K562 (cell line): ENCODE data around the gene SRRM4. TPM values are rescaled to one million over a fixed set of nuclear protein-coding genes. Genes with fewer than 3 reads are reported as not detected.

Experiments
- ATAC-seq: fragments of 200-7000 bp; cut with Tn5 transposase; 3 replicates; pipeline ENCODE4 v1.9.1; 2020; ENCODE audit warnings: moderate library complexity
- BruUV-seq: library from RNA; stranded (reverse); fragments of 400-500 nt; replicated peaks from 2 replicates; lab custom pipeline; 2021; lab: Mats Ljungman, UMichigan
- CTCF ChIA-PET: fragments of 300-600 bp; formaldehyde crosslinking; extraction: SDS; loops from one replicate; lab custom pipeline; 2021; ENCODE audit warnings: low intra/inter-chr PET ratio; lab: Yijun Ruan, JAX
- POLR2A ChIA-PET: fragments of 300-600, 350-650 bp; sonication (Branson Sonifier 250); formaldehyde crosslinking; extraction: SDS; loops from one replicate; lab custom pipeline; 2021; ENCODE audit warnings: antibody characterized with exemption, inconsistent platforms; lab: Yijun Ruan, JAX
- DNase-seq, 4 experiments: peaks; one replicate each; pipeline versions ENCODE4 v3.0.0 to v3.0.0-alpha.2; 2011 to 2018; ENCODE audit warnings: low spot score in 3 of 4, mixed read lengths in 3 of 4; ENCODE audit errors: extremely low read depth in 1 of 4
- FAIRE-seq: peaks from 2 replicates; lab custom pipeline; 2011; peaks lifted over from hg19 to GRCh38; lab: Jason Lieb, UNC
- H2AFZ ChIP-seq: 2 replicates; pipeline ENCODE4 v1.6.0; 2011; ENCODE audit warnings: low read depth, low read length, control low read depth, inconsistent platforms
- H3K27ac ChIP-seq: fragments of 200-600 bp; 3 replicates; pipeline ENCODE4 v1.8.0; 2011; ENCODE audit warnings: low read depth, mild to moderate bottlenecking, control low read depth, inconsistent platforms, low read length, moderate library complexity, mixed read lengths; ENCODE audit errors: extremely low read depth
- H3K27me3 ChIP-seq, 2 experiments: fragments of 300-600 bp in 1 of 2; 2 replicates in 1 of 2; 3 replicates in 1 of 2; pipeline versions ENCODE4 v1.6.0 to v1.8.0; 2011; ENCODE audit warnings: inconsistent platforms in 2 of 2, low read length in 2 of 2, mild to moderate bottlenecking in 1 of 2, mixed read lengths in 1 of 2, moderate library complexity in 1 of 2; ENCODE audit not compliant: control insufficient read depth in 2 of 2, insufficient read depth in 2 of 2
- H3K36me3 ChIP-seq: fragments of 300-600 bp; 3 replicates; pipeline ENCODE4 v1.8.0; 2011; ENCODE audit warnings: mild to moderate bottlenecking, low read length, inconsistent platforms; ENCODE audit not compliant: control insufficient read depth, insufficient read depth
- H3K4me1 ChIP-seq, 2 experiments: fragments of 200-600 bp in 1 of 2; replicated peaks in 1 of 2; 2 replicates in 1 of 2; 3 replicates in 1 of 2; pipeline versions ENCODE4 v1.5.1 to v1.8.0; 2011; ENCODE audit warnings: inconsistent platforms in 2 of 2, low read length in 2 of 2, mild to moderate bottlenecking in 1 of 2, mixed read lengths in 1 of 2, moderate library complexity in 1 of 2; ENCODE audit not compliant: control insufficient read depth in 2 of 2, insufficient read depth in 2 of 2
- H3K4me2 ChIP-seq: 2 replicates; pipeline ENCODE4 v1.6.1; 2011; ENCODE audit warnings: low read length, control low read depth, inconsistent platforms, mixed read lengths; ENCODE audit not compliant: insufficient read depth
- H3K4me3 ChIP-seq: fragments of 200-600 bp; sonication (generic), shearing (Covaris generic); 2 replicates; pipeline ENCODE4 v1.5.1; 2016; ENCODE audit warnings: control low read depth, inconsistent platforms
- H3K79me2 ChIP-seq: fragments of 200-600 bp; 3 replicates; pipeline ENCODE4 v1.8.0; 2011; ENCODE audit warnings: low read length, inconsistent platforms; ENCODE audit not compliant: control insufficient read depth, insufficient read depth
- H3K9ac ChIP-seq, 2 experiments: 2 replicates each; pipeline versions ENCODE4 v1.6.0 to v1.6.1; 2011; ENCODE audit warnings: low read depth in 2 of 2, low read length in 2 of 2, control low read depth in 1 of 2, inconsistent platforms in 1 of 2, mild to moderate bottlenecking in 1 of 2, mixed read lengths in 1 of 2; ENCODE audit not compliant: insufficient read depth in 1 of 2
- H3K9me1 ChIP-seq: one replicate; pipeline ENCODE4 v1.6.0; 2011; ENCODE audit warnings: inconsistent platforms, mild to moderate bottlenecking, low read length, moderate library complexity; ENCODE audit not compliant: control insufficient read depth, insufficient read depth
- H3K9me3 ChIP-seq: replicated peaks from 2 replicates; pipeline ENCODE4 v1.5.1; 2011; ENCODE audit warnings: low read depth, low read length, inconsistent platforms; ENCODE audit not compliant: control insufficient read depth, insufficient read depth
- H4K20me1 ChIP-seq: replicated peaks from 2 replicates; pipeline ENCODE4 v1.6.1; 2011; ENCODE audit warnings: low read length, inconsistent platforms, mixed read lengths; ENCODE audit not compliant: control insufficient read depth, insufficient read depth
- BDP1 ChIP-seq: IDR thresholded peaks from 3 replicates; pipeline ENCODE4 v1.6.1; 2011; ENCODE audit not compliant: insufficient read length, insufficient read depth
- BHLHE40 ChIP-seq: IDR thresholded peaks from 2 replicates; pipeline ENCODE4 v1.6.1; 2011; ENCODE audit warnings: low read length, improper control_type of control experiment
- C11orf30 ChIP-seq: fragments of 450-650 bp; IDR thresholded peaks from 2 replicates; pipeline ENCODE4 v1.6.1; 2016; ENCODE audit warnings: low read depth, mild to moderate bottlenecking
- COPS2 ChIP-seq: fragments of 450-650 bp; conservative IDR thresholded peaks from 2 replicates; pipeline ENCODE4 v1.6.1; 2016; ENCODE audit warnings: mild to moderate bottlenecking, moderate library complexity
- DMBX1 ChIP-seq: fragments of 250-450 bp; sonication (Bioruptor Pico); IDR thresholded peaks from 2 replicates; pipeline ENCODE4 v1.8.0; 2022; ENCODE audit warnings: inconsistent platforms, mild to moderate bottlenecking, moderate library complexity, borderline replicate concordance
- FOXA3 ChIP-seq, 2 experiments: fragments of 450-650 bp in 1 of 2; sonication (generic) in 1 of 2; formaldehyde crosslinking; IDR thresholded peaks in 1 of 2; conservative IDR thresholded peaks in 1 of 2; 2 replicates each; pipeline versions ENCODE4 v1.4.0 to v1.8.0; 2020 to 2022; ENCODE audit warnings: mild to moderate bottlenecking in 2 of 2, missing genetic modification reagents in 1 of 2
- FOXK2 ChIP-seq, 2 experiments: fragments of 450-650 bp; IDR thresholded peaks in 1 of 2; conservative IDR thresholded peaks in 1 of 2; 2 replicates each; pipeline ENCODE4 v1.6.1; 2016; ENCODE audit warnings: low read depth in 2 of 2, mild to moderate bottlenecking in 1 of 2
- HNRNPK ChIP-seq: fragments of 200-400 bp; formaldehyde crosslinking; IDR thresholded peaks from one replicate; pipeline ENCODE4 v1.6.1; 2018; ENCODE audit warnings: mild to moderate bottlenecking, low read depth, low read length; ENCODE audit not compliant: poor library complexity, severe bottlenecking
- MAFF ChIP-seq: IDR thresholded peaks from 2 replicates; pipeline ENCODE4 v1.6.1; 2012; ENCODE audit warnings: low read length, improper control_type of control experiment
- MCM2 ChIP-seq: fragments of 450-650 bp; IDR thresholded peaks from 2 replicates; pipeline ENCODE4 v1.6.1; 2017; ENCODE audit warnings: low read depth, mild to moderate bottlenecking
- PYGO2 ChIP-seq: fragments of 450-650 bp; IDR thresholded peaks from 2 replicates; pipeline ENCODE4 v1.6.1; 2016; ENCODE audit warnings: mild to moderate bottlenecking, missing genetic modification characterization, moderate library complexity, missing compliant biosample characterization
- SMARCA4 ChIP-seq: fragments of 450-650 bp; IDR thresholded peaks from 2 replicates; pipeline ENCODE4 v1.6.1; 2016
- SMARCA5 ChIP-seq: fragments of 450-650 bp; IDR thresholded peaks from 2 replicates; pipeline ENCODE4 v1.6.1; 2016
- ZNF239 ChIP-seq: fragments of 250-450 bp; sonication (Bioruptor Pico); IDR thresholded peaks from 2 replicates; pipeline ENCODE4 v1.4.0; 2020; ENCODE audit warnings: mild to moderate bottlenecking
- ZNF316 ChIP-seq: fragments of 450-650 bp; IDR thresholded peaks from 2 replicates; pipeline ENCODE4 v1.6.1; 2016
- WGBS: fragments of 100-300 bp; shearing (Covaris generic); methylation state at CpG from one replicate; pipeline ENCODE4 v1.1.6; 2016; ENCODE audit warnings: low coverage, mixed read lengths; ENCODE audit not compliant: insufficient coverage; ENCODE audit errors: missing lambda C conversion rate; 5-methylcytosine and 5-hydroxymethylcytosine counted together
- in situ Hi-C: fragments of 300-500 bp; cut with MboI; formaldehyde crosslinking; loops from 4 replicates; pipeline ENCODE4 v1.15.0; 2018; ENCODE audit warnings: inconsistent platforms, mixed read lengths
- intact Hi-C: fragments of 100-400 bp; cut with micrococcal nuclease; formaldehyde crosslinking; loops from 2 replicates; pipeline ENCODE4 v1.14.2; 2022
- polyA plus RNA-seq, 8 experiments: library from polyadenylated mRNA; depleted of rRNA in 4 of 8; stranded (reverse) in 5 of 8; unstranded in 3 of 8; fragments of >200 nt; fragmentation: Nextera tagmentation in 2 of 8; fragmentation: Illumina TruSeq in 1 of 8; extraction: Ambion mirVana in 2 of 8; extraction: Trizol in 1 of 8; gene quantifications; 2 replicates each; pipeline versions ENCODE4 v1.2.1 to v1.2.3, GENCODE V29; 2011 to 2014; ENCODE audit warnings: inconsistent platforms in 1 of 8, missing spikeins in 1 of 8
- total RNA-seq, 7 experiments: library from RNA; depleted of rRNA in 6 of 7; stranded (reverse); fragments of >200 nt in 6 of 7; fragmentation: Illumina TruSeq in 2 of 7; extraction: Trizol in 2 of 7; gene quantifications; 2 replicates each; pipeline versions ENCODE4 v1.2.1 to v1.2.3, GENCODE V29; 2011 to 2021; ENCODE audit warnings: low replicate concordance in 1 of 7
- TF ChIP-seq, protein P1 (sequence below): fragments of 250-450 bp; sonication (Bioruptor Pico); IDR thresholded peaks from 2 replicates; pipeline ENCODE4 v1.4.0; 2020; ENCODE audit warnings: mild to moderate bottlenecking, moderate library complexity
- TF ChIP-seq, protein P2 (sequence below): fragments of 250-450 bp; sonication (Bioruptor Pico); IDR thresholded peaks from 2 replicates; pipeline ENCODE4 v1.5.0; 2022; ENCODE audit warnings: mild to moderate bottlenecking
- TF ChIP-seq, protein P3 (sequence below): sonication (generic); formaldehyde crosslinking; IDR thresholded peaks from 2 replicates; pipeline ENCODE4 v1.8.0; 2022; ENCODE audit warnings: missing genetic modification reagents, mild to moderate bottlenecking, borderline replicate concordance

The SRRM4 gene
- total and polyA plus RNA-seq, 9 of the 15 experiments (the other 6 are each of a cell fraction or from before 2014, with no cell fraction given): not detected

DNA sequence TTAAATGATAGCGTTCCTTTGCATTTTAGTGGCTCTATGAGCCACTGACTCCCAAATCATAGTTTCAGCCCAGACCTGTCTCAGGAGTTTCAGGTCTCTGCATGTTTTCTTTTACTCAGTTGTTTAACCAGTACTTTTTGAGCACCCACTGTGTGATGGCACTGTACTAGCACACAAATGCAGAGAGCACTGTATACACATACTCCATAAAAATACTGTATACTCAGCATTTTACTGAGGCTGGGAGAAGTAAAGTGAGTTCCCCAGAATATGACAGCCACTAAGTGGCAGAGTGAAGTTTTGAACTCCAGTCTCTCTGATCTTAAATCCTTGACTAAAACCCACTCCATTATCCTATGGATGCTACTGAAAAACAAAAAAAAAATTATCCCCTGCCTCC, 121.4 kb downstream of the SRRM4 start:
- no peaks in the 10 kb centered on the region for H3K79me2 ChIP-seq
- H3K4me3 ChIP-seq: no peak overlapping the region
- H2AFZ ChIP-seq: no peak overlapping the region
- ChIA-PET CTCF (no interaction called here), POLR2A (no interaction called here)
- H3K4me2 ChIP-seq: no peak overlapping the region
- no peaks in the 10 kb centered on the region for H3K36me3 ChIP-seq
- DNase-seq: no peak
- no TSS peak for BruUV-seq
- no peak overlapping the region for H3K9ac ChIP-seq
- FAIRE-seq: no peak
- no peaks in the 10 kb centered on the region for H4K20me1 ChIP-seq
- H3K27me3 ChIP-seq: no peaks in the 10 kb centered on the region
- intact Hi-C loops (no loop called here), in situ Hi-C loops (no loop called here)
- no peaks in the 10 kb centered on the region for H3K4me1 ChIP-seq
- WGBS: 0% methylated on average over 1 of the region's 1 CpG
- no peaks in the 10 kb centered on the region for H3K9me3 ChIP-seq
- no peak for ATAC-seq
- no peaks in the 10 kb centered on the region for H3K9me1 ChIP-seq
- no peak overlapping the region for H3K27ac ChIP-seq
- TF ChIP-seq DMBX1 (CRISPR knock-in tag): no peak
- TF ChIP-seq SMARCA4: no peak
- TF ChIP-seq HNRNPK: no peak
- TF ChIP-seq COPS2: no peak
- TF ChIP-seq ZNF239: no peak
- TF ChIP-seq BDP1: no peak
- TF ChIP-seq ZNF316: peak; percentile 69
- no peak for TF ChIP-seq FOXA3 (CRISPR knock-in tag; conservative IDR thresholded peaks at IDR 0.05 in 1 of 2, IDR thresholded peaks at IDR 0.05 in 1 of 2)
- no peak for TF ChIP-seq SMARCA5
- TF ChIP-seq, protein P1, sequence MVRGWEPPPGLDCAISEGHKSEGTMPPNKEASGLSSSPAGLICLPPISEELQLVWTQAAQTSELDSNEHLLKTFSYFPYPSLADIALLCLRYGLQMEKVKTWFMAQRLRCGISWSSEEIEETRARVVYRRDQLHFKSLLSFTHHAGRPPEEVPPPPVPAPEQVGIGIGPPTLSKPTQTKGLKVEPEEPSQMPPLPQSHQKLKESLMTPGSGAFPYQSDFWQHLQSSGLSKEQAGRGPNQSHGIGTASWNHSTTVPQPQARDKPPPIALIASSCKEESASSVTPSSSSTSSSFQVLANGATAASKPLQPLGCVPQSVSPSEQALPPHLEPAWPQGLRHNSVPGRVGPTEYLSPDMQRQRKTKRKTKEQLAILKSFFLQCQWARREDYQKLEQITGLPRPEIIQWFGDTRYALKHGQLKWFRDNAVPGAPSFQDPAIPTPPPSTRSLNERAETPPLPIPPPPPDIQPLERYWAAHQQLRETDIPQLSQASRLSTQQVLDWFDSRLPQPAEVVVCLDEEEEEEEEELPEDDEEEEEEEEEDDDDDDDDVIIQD (CRISPR knock-in tag): no peak
- TF ChIP-seq BHLHE40: no peak
- TF ChIP-seq FOXK2 (conservative IDR thresholded peaks at IDR 0.05 in 1 of 2, IDR thresholded peaks at IDR 0.05 in 1 of 2; ENCODE audit: low read depth in 2 of 2): no peak
- TF ChIP-seq, protein P2, sequence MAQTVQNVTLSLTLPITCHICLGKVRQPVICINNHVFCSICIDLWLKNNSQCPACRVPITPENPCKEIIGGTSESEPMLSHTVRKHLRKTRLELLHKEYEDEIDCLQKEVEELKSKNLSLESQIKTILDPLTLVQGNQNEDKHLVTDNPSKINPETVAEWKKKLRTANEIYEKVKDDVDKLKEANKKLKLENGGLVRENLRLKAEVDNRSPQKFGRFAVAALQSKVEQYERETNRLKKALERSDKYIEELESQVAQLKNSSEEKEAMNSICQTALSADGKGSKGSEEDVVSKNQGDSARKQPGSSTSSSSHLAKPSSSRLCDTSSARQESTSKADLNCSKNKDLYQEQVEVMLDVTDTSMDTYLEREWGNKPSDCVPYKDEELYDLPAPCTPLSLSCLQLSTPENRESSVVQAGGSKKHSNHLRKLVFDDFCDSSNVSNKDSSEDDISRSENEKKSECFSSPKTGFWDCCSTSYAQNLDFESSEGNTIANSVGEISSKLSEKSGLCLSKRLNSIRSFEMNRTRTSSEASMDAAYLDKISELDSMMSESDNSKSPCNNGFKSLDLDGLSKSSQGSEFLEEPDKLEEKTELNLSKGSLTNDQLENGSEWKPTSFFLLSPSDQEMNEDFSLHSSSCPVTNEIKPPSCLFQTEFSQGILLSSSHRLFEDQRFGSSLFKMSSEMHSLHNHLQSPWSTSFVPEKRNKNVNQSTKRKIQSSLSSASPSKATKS (CRISPR knock-in tag): no peak
- TF ChIP-seq, protein P3, sequence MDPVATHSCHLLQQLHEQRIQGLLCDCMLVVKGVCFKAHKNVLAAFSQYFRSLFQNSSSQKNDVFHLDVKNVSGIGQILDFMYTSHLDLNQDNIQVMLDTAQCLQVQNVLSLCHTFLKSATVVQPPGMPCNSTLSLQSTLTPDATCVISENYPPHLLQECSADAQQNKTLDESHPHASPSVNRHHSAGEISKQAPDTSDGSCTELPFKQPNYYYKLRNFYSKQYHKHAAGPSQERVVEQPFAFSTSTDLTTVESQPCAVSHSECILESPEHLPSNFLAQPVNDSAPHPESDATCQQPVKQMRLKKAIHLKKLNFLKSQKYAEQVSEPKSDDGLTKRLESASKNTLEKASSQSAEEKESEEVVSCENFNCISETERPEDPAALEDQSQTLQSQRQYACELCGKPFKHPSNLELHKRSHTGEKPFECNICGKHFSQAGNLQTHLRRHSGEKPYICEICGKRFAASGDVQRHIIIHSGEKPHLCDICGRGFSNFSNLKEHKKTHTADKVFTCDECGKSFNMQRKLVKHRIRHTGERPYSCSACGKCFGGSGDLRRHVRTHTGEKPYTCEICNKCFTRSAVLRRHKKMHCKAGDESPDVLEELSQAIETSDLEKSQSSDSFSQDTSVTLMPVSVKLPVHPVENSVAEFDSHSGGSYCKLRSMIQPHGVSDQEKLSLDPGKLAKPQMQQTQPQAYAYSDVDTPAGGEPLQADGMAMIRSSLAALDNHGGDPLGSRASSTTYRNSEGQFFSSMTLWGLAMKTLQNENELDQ (CRISPR knock-in tag): no peak
- TF ChIP-seq C11orf30: peak; percentile 51; the same call in 1 of the 2 replicates
- no peak for TF ChIP-seq PYGO2 (tag)
- TF ChIP-seq MCM2: no peak
- peak; percentile 64 for TF ChIP-seq MAFF
